GM18951 (cell line): ENCODE measurements around the gene EBF3.

Experiments
- POLR2A ChIP-seq: IDR thresholded peaks from 4 replicates; pipeline ENCODE4 v1.6.1; 2011; ENCODE audit warnings: mild to moderate bottlenecking; ENCODE audit not compliant: insufficient read length, insufficient read depth; ENCODE audit errors: extremely low read depth
- in situ Hi-C: fragments of 300-500 bp; cut with MboI; formaldehyde crosslinking; loops from one replicate; pipeline ENCODE4 v1.12.0; 2022; ENCODE audit warnings: low sequenced_read_pairs, mixed read lengths, inconsistent platforms; ENCODE audit not compliant: unreplicated experiment

The EBF3 gene

DNA sequence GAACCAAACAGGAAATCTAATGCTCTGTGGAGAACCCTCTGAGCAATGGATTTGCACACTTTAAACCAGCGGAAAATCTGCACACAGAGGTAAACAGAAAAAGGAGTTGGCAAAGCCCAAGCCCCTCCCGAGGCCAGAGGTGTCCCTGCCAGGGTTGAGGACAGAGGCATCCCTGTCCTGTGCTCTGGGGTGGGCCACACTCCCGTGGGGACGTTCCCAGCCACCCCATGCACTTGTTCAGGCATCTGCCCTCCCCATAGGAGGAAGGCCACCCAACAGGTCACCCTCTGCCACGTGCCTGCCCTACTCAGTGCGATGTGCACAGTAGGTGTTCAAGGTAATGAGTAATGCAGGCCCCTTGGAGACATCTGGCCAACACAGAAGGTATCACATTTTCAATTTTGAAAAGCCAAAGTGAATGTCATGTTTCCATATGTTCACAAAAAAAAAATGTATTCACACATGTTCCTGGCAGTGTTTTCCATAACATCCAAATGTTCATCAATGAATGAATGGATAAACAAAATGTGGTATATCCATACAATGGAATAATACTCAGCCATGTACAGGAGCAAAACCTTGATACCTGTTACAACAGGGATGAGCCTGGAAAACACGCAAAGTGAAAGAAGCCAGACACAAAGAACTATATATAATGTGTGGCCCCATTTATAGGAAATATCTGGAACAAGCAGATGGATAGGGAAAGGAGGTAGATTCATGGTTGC is 108.1 kb downstream of the EBF3 start:
- in situ Hi-C loops, result no loop called here
- TF ChIP-seq POLR2A, result no peak

DNA sequence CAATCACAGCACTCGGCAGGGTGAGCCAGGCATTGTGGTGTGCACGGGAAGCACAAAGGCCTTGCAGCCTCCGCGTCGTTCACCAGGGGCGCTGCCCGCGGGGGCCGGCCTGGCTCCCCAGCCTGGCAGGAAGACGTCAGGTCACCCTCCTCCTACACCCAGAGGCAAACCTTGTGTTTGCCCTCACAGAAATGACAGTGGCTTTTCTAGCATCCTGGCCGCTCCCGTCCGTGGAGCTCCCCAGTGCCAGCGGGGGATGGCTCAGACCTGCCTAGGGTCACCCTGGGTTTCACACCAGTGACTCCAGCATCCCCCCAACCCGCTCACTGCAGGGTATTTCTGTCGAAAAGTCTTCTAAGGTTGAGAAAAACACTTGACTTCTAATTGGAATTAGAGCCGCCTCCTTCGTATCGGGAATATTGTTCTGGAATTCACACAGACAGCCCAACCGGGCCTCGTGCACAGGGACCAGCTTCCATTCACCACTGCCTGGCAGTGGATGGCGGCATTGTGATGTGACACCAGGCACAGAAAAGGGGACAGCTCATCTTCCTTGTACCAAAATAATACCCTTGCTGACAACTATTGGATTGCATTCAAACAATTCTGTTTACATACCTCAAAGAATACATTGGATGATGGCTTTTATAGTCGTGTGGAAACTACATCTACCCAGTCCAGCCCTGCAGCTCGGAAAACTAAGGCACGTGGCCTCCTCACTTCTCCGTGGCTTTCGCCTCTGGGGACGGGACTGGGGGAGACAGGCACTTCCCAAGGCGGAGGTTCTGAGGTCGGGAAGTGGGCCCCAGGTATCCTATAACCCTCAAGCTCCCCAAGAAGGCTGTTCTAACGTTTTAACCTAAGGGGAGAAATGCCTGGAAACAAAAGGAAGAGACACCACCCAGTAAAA is 109.0 kb downstream of the EBF3 start:
- in situ Hi-C loops, result no loop called here
- no peak for TF ChIP-seq POLR2A

DNA sequence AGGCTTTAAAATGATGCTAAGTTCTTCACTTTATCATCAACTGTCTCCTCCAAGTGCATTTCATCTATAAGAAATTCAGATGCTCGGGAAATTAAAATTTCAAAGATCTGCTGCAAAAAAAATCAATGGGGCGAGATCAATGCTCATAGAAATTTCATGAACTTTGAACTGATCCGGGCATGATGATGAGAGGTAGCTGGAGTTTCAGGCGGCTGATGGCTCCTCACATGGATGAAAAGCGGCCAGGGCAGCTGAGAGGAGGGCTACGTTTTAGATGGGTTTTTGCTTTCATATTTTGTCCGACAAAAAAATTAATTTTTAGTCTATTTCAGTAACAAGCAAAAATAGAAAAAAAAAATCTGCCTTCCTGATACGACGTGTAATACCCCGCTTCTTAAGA is 109.9 kb downstream of the EBF3 start:
- TF ChIP-seq POLR2A, result no peak
- in situ Hi-C loops, result no loop called here

DNA sequence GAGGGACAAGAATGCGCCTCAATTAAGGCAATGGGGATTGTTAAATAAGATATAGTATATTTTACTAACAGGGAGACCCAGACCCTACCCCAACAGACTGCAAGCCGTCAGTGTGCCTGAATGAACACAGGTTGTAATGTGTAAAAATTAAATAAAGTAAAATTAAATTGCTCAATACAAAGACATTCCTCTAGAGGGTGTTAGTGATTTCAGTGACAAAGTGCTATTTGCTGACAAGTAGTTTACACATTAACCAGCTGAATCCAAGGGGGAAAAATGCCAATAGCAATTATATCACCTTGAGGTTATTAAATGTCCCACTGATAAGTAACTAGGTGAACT is 110.5 kb downstream of the EBF3 start:
- in situ Hi-C loops, result no loop called here
- TF ChIP-seq POLR2A, result no peak

DNA sequence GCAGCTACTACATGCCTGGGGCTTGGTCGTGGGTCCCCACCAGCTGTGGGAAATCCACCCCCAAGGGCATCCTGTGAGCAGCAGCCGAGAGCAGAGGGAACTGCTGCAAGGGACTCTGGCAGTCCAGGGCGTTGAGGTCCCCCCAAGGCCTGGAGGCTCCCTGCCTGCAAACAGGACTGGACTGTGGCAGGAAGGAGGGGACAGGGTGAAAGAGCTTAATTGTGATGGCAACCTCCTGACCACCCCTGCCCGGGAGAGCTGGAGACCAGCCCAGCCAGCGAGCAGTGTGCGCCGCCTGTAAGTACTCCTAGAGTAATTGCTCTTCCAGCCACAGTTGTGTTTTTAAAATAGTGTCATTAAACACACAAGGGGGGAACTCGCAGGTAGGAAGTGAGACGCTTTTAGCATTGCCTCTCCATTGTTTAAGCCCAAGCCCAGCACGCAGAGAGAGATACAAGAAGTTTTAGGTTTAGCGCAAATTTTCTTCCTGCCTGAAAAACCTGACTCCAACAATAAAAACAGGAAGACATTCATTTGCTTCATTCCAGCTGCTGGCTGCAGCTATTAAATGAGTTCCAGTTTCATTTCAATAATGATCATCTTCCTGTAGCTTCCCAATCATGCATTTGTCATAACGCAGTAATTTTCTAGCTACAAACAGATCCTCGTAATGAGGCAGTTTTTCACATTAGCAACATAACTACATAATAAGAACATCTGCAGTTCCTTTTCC is 111.1 kb downstream of the EBF3 start:
- in situ Hi-C loops, result no loop called here
- no peak for TF ChIP-seq POLR2A

DNA sequence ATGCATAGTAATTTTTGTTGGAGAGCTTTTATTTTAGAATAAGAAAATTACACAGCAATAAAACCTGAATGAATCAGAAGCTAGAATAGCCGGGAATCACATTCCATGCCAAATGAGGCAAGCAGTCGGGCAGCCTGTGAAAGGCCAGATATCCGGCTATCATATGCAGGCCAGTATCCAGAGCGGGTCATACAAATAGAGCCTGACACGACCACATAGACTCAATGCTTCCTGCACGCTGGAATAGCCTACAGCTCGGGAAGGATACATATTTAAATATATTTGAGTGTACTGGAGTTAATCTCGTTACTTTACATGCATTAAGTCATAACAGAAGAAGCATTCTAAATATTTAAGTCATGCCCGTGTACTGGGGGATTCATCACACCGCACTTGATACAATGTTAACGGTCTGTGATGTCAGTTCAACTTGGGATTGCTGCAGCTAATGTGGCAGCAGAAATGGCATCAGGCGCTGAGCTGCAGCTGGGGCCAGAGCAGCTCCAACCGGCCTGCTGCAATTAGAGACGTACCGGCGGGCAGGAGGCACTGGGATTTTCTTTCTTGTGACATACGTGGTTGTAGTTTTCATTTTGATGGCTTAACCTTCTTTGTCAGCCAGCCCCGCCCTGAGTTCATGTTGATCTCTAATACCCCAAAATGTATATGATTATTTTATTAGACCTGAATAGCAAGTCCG is 112.0 kb downstream of the EBF3 start:
- no peak for TF ChIP-seq POLR2A
- in situ Hi-C loops, result no loop called here

DNA sequence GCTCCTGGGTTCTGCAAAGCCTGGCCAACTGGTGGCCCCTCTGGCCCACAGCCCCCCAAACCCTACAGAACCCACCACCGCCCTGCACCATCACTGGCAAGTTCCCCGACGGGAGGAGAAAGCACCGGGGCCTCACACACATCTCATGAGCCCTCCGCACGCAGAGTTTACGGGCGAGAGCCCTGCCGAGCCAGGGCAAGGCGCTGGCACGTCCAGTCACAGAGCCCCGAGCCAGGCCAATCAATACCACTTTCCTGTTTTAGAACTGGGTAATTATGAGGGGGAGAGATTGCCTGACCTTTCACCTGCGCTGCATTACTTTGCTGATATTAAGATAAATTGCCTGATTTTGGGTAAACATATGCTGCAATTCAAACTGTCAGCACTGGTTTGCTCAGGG is 113.3 kb downstream of the EBF3 start:
- in situ Hi-C loops, result no loop called here

DNA sequence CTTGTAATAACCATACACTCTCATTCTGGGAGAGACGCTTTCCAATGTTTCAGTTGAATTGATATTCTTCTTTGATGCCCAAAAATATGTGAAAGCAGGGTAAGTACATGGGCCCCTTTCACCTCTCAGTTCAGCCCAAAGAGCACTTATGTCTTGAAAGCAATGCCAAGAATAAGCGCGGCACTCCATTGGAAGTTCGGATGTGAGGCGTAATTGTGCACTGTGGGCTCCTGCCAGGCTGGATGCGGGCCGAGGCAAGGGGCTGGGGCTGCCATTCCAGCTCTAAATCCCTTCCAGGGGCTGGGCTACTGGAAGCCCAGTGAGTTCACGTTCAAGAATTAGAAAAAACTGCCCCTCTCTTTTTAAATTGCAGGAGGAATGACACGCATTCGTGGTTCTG is 113.8 kb downstream of the EBF3 start:
- no peak for TF ChIP-seq POLR2A
- in situ Hi-C loops, result no loop called here

More for the DNA sequence above, 113.3 kb downstream of the EBF3 start:
- TF ChIP-seq POLR2A, result no peak

DNA sequence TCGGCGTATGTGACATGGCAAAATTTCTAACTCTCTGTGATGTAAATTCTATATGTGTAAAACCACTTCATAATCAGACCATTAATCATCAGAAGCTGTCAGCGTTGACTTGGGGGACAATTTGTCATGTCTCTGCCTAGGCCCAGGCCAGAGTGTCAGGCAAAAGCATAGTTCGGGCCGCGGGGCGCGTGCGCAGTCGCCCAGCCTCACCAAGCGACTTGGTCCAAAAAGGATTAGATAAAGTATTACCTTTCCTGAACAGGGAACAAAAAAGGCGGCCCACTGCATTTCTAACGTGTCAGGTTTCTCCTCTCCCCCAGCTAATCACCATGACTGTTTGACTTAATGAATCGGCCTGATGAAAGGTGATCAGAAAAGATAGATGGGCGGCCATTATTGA is 114.2 kb downstream of the EBF3 start:
- no peak for TF ChIP-seq POLR2A
- in situ Hi-C loops, result no loop called here

DNA sequence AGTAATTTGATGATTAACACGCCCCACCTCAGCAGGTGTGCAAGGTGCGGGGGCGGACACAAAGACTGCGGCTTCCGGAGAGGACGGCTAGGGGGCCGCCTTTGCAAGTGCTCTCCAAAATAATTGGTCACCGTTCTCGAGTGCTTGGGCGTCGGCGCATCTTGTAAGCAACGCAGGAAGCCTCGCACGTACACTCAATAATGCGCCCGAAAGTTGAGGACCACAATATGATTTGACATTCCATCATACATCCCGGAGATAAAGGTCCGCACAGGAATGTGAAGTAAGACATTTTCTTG is 114.7 kb downstream of the EBF3 start:
- no peak for TF ChIP-seq POLR2A
- in situ Hi-C loops, result no loop called here

DNA sequence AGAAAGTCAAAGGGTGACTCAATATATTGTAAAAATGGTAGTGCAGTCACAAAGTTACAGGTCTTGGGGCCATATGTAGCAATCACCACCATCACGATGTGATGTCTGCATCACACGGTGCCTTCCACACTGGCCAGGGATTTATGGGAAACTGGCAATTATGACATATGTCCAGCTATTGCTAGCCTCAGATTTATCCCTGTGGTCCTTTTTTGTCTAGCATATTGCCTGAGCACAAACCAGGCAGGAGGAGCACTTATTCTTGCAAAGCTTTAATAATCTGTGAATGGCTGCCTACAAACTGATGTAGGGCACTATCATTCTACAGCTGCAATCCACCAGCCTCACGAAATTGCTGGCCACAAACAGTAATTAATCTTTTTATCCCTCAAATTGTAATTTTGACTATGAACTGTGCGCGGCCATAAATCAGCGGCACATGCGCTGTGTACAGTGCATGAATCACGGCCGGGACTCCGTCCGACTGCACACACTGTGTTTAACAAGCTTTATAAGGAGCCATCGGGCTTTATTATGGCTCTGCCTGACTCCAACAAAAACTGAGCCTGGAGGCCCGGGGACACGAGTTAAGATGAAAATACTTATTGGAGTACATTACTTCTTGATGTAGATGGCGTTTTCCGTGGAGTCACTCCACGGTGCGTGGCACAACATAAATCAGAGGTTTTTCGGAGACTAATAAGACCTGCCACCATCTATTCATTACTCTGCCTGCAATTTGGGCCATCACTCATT is 115.2 kb downstream of the EBF3 start:
- in situ Hi-C loops, result no loop called here
- TF ChIP-seq POLR2A, result no peak

DNA sequence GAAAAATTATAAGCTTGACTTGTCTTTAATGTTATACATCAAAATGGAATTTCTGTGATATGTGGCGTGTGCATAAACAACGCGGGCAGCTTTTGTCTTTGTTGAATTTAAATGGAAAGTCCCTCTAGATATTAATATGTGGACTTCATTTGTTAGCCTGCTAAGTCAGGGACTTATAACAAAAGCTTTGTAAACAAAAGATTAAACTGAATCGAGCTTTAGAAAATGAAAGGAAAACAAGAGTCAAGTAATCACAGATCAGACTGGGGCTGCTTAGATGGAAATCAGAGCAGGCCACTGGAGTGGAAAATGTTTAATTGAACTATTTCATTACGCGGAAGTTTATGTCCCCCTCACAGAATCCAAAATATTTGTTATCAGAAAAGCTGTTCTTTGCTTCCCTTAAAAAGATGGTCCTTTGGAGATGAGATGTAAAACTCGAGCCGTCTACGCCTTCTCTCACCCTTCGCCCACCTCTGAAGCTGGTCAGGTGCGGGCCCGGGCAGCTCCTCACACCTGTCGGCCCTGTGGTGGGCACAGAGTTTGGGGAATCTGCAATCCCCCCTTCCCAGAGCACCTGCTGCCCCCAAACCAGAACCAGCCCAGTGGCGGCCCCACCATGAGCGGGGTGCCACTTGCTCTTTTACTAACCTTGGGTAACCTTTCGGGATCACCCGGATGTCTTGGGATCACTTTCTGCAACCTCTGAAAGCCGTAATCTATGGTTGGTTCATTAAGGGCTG is 116.2 kb downstream of the EBF3 start:
- in situ Hi-C loops, result no loop called here
- TF ChIP-seq POLR2A, result no peak
